Keratinocyte (primary cell): ENCODE results near the gene THAP3. TPM values are rescaled to one million over a fixed set of nuclear protein-coding genes. Genes with fewer than 3 reads are reported as not detected.
"Not testable (repeated sequence)": the region's sequence is repeated elsewhere in the genome, so short reads cannot be mapped to it uniquely, and the experiment has no call there.

Experiments
- DNase-seq: peaks from one replicate; pipeline ENCODE4 v3.0.0-alpha.2; 2011; ENCODE audit warnings: low read depth, missing footprints, low spot score
- FAIRE-seq: peaks from 2 replicates; lab custom pipeline; 2011; peaks lifted over from hg19 to GRCh38; lab: Jason Lieb, UNC
- H2AFZ ChIP-seq: 2 replicates; pipeline ENCODE4 v1.6.0; 2012; ENCODE audit warnings: low read length, control low read depth, inconsistent platforms; ENCODE audit not compliant: control insufficient read depth
- H3K27ac ChIP-seq: 2 replicates; pipeline ENCODE4 v1.5.1; 2011; ENCODE audit warnings: low read length; ENCODE audit not compliant: control insufficient read depth, insufficient read depth
- H3K27me3 ChIP-seq: 3 replicates; pipeline ENCODE4 v1.6.0; 2011; ENCODE audit warnings: low read length; ENCODE audit not compliant: control insufficient read depth, insufficient read depth; ENCODE audit errors: extremely low read depth
- H3K36me3 ChIP-seq, 2 experiments: 2 replicates in 1 of 2; 3 replicates in 1 of 2; pipeline ENCODE4 v1.5.1; 2011; ENCODE audit warnings: low read length in 2 of 2, mild to moderate bottlenecking in 1 of 2; ENCODE audit not compliant: control insufficient read depth in 2 of 2, insufficient read depth in 2 of 2; ENCODE audit errors: extremely low read depth in 1 of 2
- H3K4me1 ChIP-seq: 3 replicates; pipeline ENCODE4 v1.5.1; 2011; ENCODE audit warnings: low read length; ENCODE audit not compliant: control insufficient read depth, insufficient read depth; ENCODE audit errors: extremely low read depth
- H3K4me2 ChIP-seq: 3 replicates; pipeline ENCODE4 v1.6.0; 2011; ENCODE audit warnings: low read depth, low read length; ENCODE audit not compliant: control insufficient read depth, insufficient read depth; ENCODE audit errors: extremely low read depth
- H3K4me3 ChIP-seq, 3 experiments: fragments of 200-600 bp in 1 of 3; sonication (generic) in 1 of 3; 2 replicates in 2 of 3; 3 replicates in 1 of 3; pipeline ENCODE4 v1.5.1; 2011 to 2016; ENCODE audit warnings: low read length in 3 of 3, mild to moderate bottlenecking in 3 of 3, control low read depth in 2 of 3, inconsistent platforms in 1 of 3, low read depth in 1 of 3, mixed read lengths in 1 of 3, mixed run types in 1 of 3, moderate library complexity in 1 of 3; ENCODE audit not compliant: control insufficient read depth in 2 of 3, insufficient read depth in 2 of 3; ENCODE audit errors: extremely low read depth in 1 of 3
- H3K79me2 ChIP-seq: 2 replicates; pipeline ENCODE4 v1.6.0; 2012; ENCODE audit warnings: low read length; ENCODE audit not compliant: control insufficient read depth, insufficient read depth
- H3K9ac ChIP-seq: 3 replicates; pipeline ENCODE4 v1.6.0; 2011; ENCODE audit warnings: low read length; ENCODE audit not compliant: control insufficient read depth, insufficient read depth; ENCODE audit errors: extremely low read depth
- H3K9me1 ChIP-seq: 3 replicates; pipeline ENCODE4 v1.6.0; 2011; ENCODE audit warnings: low read length; ENCODE audit not compliant: control insufficient read depth, insufficient read depth; ENCODE audit errors: extremely low read depth
- H3K9me3 ChIP-seq: 2 replicates; pipeline ENCODE4 v1.5.1; 2012; ENCODE audit warnings: low read depth, low read length; ENCODE audit not compliant: control insufficient read depth
- H4K20me1 ChIP-seq: 3 replicates; pipeline ENCODE4 v1.6.0; 2011; ENCODE audit warnings: low read length; ENCODE audit not compliant: control insufficient read depth, insufficient read depth; ENCODE audit errors: extremely low read depth
- CTCF ChIP-seq, 3 experiments: IDR thresholded peaks in 1 of 3; conservative IDR thresholded peaks in 1 of 3; optimal IDR thresholded peaks in 1 of 3; 2 replicates in 2 of 3; 3 replicates in 1 of 3; pipeline versions ENCODE3 to v1.5.1; 2011; ENCODE audit warnings: low read length in 3 of 3, mild to moderate bottlenecking in 3 of 3, moderate library complexity in 2 of 3, control low read depth in 1 of 3, inconsistent platforms in 1 of 3; ENCODE audit not compliant: insufficient read depth in 2 of 3; ENCODE audit errors: extremely low read depth in 1 of 3
- EZH2 ChIP-seq: IDR thresholded peaks from one replicate; pipeline ENCODE4 v1.6.1; 2012; ENCODE audit warnings: inconsistent platforms, mild to moderate bottlenecking, low read length, moderate library complexity
- dilution Hi-C: fragments of 300-500 bp; cut with MboI; formaldehyde crosslinking; loops from one replicate; pipeline ENCODE4 v1.7.0; 2020; ENCODE audit warnings: low sequenced_read_pairs; ENCODE audit not compliant: extremely low pct_ligation_motif_present
- polyA plus RNA-seq, 5 experiments: library from polyadenylated mRNA; depleted of rRNA in 3 of 5; stranded (reverse) in 3 of 5; stranded (forward) in 1 of 5; unstranded in 1 of 5; fragments of >200 nt; gene quantifications; 1 replicate in 1 of 5; 2 replicates in 3 of 5; 3 replicates in 1 of 5; pipeline versions ENCODE4 v1.2.1 to v1.2.3, GENCODE V29; 2011 to 2012; ENCODE audit warnings: missing spikeins in 2 of 5, low read depth in 1 of 5, low replicate concordance in 1 of 5

Gene THAP3
- polyA plus RNA-seq, 1 donor (not counting 4 experiments of a cell fraction or from before 2014, with no cell fraction given) = 5.1 TPM

- Histone ChIP-seq H3K9ac (no peak overlapping the region), H3K36me3 (peaks cover 41 to 42% of the 10 kb centered on the region in 2 experiments), H3K79me2 (no peaks in the 10 kb centered on the region), H3K27ac (no peak overlapping the region), H3K27me3 (no peaks in the 10 kb centered on the region), H4K20me1 (no peaks in the 10 kb centered on the region), H3K4me1 (no peaks in the 10 kb centered on the region), H3K4me2 (no peak overlapping the region), H3K9me1 (no peaks in the 10 kb centered on the region), H3K9me3 (no peaks in the 10 kb centered on the region), H2AFZ (no peak overlapping the region), H3K4me3 (no peak overlapping the region)
- dilution Hi-C loops = no loop called here
- TF ChIP-seq CTCF (optimal IDR thresholded peaks at IDR 0.05 in 1 of 3, IDR thresholded peaks at IDR 0.05 in 1 of 3, conservative IDR thresholded peaks at IDR 0.05 in 1 of 3; ENCODE audit: extremely low read depth in 1 of 3, insufficient read depth in 2 of 3, low read length in 3 of 3) (no peak), EZH2 (no peak)
- no peak for FAIRE-seq
- no peak for DNase-seq
Measured at GRCh38 chr1:6637770-6638169, 13.1 kb downstream of the THAP3 start.

DNA sequence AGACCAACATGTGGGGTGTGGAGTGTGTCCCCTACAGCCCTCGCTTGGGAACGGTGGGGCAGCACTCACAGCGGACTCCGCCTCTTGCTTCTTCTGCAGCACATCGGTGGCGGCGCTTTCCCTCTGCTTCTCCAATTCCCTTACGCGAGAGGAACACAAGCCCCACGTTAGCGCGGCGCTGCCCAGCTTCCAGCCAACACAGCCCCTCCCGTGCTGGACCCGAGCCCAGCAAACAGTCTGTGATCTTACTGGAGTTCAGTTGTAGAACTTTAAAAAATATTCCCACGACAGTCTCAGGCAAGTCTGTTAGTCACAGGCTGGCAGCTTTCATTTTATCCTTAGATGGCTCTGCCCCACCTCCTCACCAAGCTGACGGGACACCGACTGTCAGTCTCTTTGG, 13.6 kb downstream of the THAP3 start:
- dilution Hi-C loops = no loop called here
- Histone ChIP-seq H2AFZ (no peak overlapping the region), H3K9me3 (no peaks in the 10 kb centered on the region), H3K27ac (no peak overlapping the region), H4K20me1 (no peaks in the 10 kb centered on the region), H3K4me2 (no peak overlapping the region), H3K27me3 (no peaks in the 10 kb centered on the region), H3K9me1 (no peaks in the 10 kb centered on the region), H3K79me2 (no peaks in the 10 kb centered on the region), H3K36me3 (peaks cover 41 to 45% of the 10 kb centered on the region in 2 experiments), H3K4me3 (no peak overlapping the region), H3K9ac (no peak overlapping the region), H3K4me1 (no peaks in the 10 kb centered on the region)
- FAIRE-seq (no peak), DNase-seq (no peak)
- TF ChIP-seq EZH2 = no peak
- no peak for TF ChIP-seq CTCF (optimal IDR thresholded peaks at IDR 0.05 in 1 of 3, IDR thresholded peaks at IDR 0.05 in 1 of 3, conservative IDR thresholded peaks at IDR 0.05 in 1 of 3; ENCODE audit: extremely low read depth in 1 of 3, insufficient read depth in 2 of 3, low read length in 3 of 3)

DNA sequence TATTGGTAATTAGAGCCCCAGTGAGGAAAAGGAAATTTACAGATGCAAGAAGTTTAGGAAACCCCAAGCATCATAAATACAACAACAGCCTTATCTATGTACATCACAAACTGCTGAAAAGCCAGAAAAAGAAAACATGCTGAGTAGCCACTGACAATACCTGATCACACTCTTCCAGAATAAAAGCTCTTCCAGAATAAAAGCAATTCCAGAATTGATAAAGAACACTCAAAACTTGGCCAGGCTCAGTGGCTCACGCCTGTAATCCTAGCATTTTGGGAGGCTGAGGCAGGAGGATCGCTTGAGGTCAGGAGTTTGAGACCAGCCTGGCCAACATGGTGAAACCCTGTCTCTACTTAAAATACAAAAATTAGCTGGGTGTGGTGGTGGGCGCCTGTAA, 16.2 kb downstream of the THAP3 start:
- H3K4me3 ChIP-seq, H2AFZ ChIP-seq, H3K79me2 ChIP-seq, FAIRE-seq, dilution Hi-C loops, DNase-seq, H3K9me3 ChIP-seq, H3K4me1 ChIP-seq, H3K9me1 ChIP-seq, H3K9ac ChIP-seq, H3K4me2 ChIP-seq, H3K27ac ChIP-seq, H4K20me1 ChIP-seq, H3K27me3 ChIP-seq: not testable (repeated sequence)
- H3K36me3 ChIP-seq = peaks cover 40 to 53% of the 10 kb centered on the region in 2 experiments
